ENCODE results near the gene IGFL1. TPM values are rescaled to one million over a fixed set of nuclear protein-coding genes. Genes with fewer than 3 reads are reported as not detected.
"Not testable (repeated sequence)": the region's sequence is repeated elsewhere in the genome, so short reads cannot be mapped to it uniquely, and the experiment has no call there.

Gene IGFL1
- total RNA-seq, 1 donor from 2014 or later, result not detected

- Mint-ChIP-seq H3K36me3 (ENCODE audit: low read depth, unreplicated experiment) (no peaks in the 10 kb centered on the region), H3K27me3 (ENCODE audit: unreplicated experiment) (peaks cover 2% of the 10 kb centered on the region)
Observed at GRCh38 chr19:46217476-46217875, 12.1 kb upstream of the IGFL1 start.

GRCh38 chr19:46218160-46218559 lies 11.4 kb upstream of the IGFL1 start:
- H3K27ac Mint-ChIP-seq (ENCODE audit: unreplicated experiment), result no peak overlapping the region
- no peaks in the 10 kb centered on the region for H3K4me1 Mint-ChIP-seq (ENCODE audit: unreplicated experiment)
- H3K27me3 Mint-ChIP-seq (ENCODE audit: unreplicated experiment), result peaks cover 2% of the 10 kb centered on the region
- H3K4me3 Mint-ChIP-seq (ENCODE audit: unreplicated experiment), result no peak overlapping the region
- no peaks in the 10 kb centered on the region for H3K9me3 Mint-ChIP-seq (ENCODE audit: unreplicated experiment)
- DNase-seq (ENCODE audit: low spot score), result peak; percentile 59
- no peak for TF ChIP-seq CTCF (IDR thresholded peaks at IDR 0.05; ENCODE audit: unreplicated experiment)
- no peaks in the 10 kb centered on the region for H3K36me3 Mint-ChIP-seq (ENCODE audit: low read depth, unreplicated experiment)

More at GRCh38 chr19:46217476-46217875, 12.1 kb upstream of the IGFL1 start:
- Mint-ChIP-seq H3K9me3 (ENCODE audit: unreplicated experiment) (no peaks in the 10 kb centered on the region), H3K4me3 (ENCODE audit: unreplicated experiment) (no peak overlapping the region), H3K4me1 (ENCODE audit: unreplicated experiment) (peaks cover 5% of the 10 kb centered on the region), H3K27ac (ENCODE audit: unreplicated experiment) (no peak overlapping the region)
- TF ChIP-seq CTCF (IDR thresholded peaks at IDR 0.05; ENCODE audit: unreplicated experiment), result no peak
- no peak for DNase-seq (ENCODE audit: low spot score)

GRCh38 chr19:46220038-46220615 lies 9.4 kb upstream of the IGFL1 start:
- Mint-ChIP-seq H3K36me3 (ENCODE audit: low read depth, unreplicated experiment) (no peaks in the 10 kb centered on the region), H3K4me3 (ENCODE audit: unreplicated experiment) (no peak overlapping the region), H3K27ac (ENCODE audit: unreplicated experiment) (no peak overlapping the region), H3K9me3 (ENCODE audit: unreplicated experiment) (no peaks in the 10 kb centered on the region), H3K27me3 (ENCODE audit: unreplicated experiment) (peaks cover 2% of the 10 kb centered on the region), H3K4me1 (ENCODE audit: unreplicated experiment) (no peaks in the 10 kb centered on the region)
- TF ChIP-seq CTCF (IDR thresholded peaks at IDR 0.05; ENCODE audit: unreplicated experiment), result no peak
- no peak for DNase-seq (ENCODE audit: low spot score)

- no peak for TF ChIP-seq CTCF (IDR thresholded peaks at IDR 0.05; ENCODE audit: unreplicated experiment)
- Mint-ChIP-seq H3K4me1 (ENCODE audit: unreplicated experiment) (no peaks in the 10 kb centered on the region), H3K27me3 (ENCODE audit: unreplicated experiment) (peaks cover 2% of the 10 kb centered on the region), H3K4me3 (ENCODE audit: unreplicated experiment) (no peak overlapping the region), H3K9me3 (ENCODE audit: unreplicated experiment) (no peaks in the 10 kb centered on the region), H3K36me3 (ENCODE audit: low read depth, unreplicated experiment) (no peaks in the 10 kb centered on the region), H3K27ac (ENCODE audit: unreplicated experiment) (no peak overlapping the region)
- no peak for DNase-seq (ENCODE audit: low spot score)
Observed at GRCh38 chr19:46221152-46221551, 8.4 kb upstream of the IGFL1 start.

GRCh38 chr19:46221981-46222610 lies 7.4 kb upstream of the IGFL1 start:
- no peak for TF ChIP-seq CTCF (IDR thresholded peaks at IDR 0.05; ENCODE audit: unreplicated experiment)
- no peaks in the 10 kb centered on the region for H3K36me3 Mint-ChIP-seq (ENCODE audit: low read depth, unreplicated experiment)
- H3K4me1 Mint-ChIP-seq (ENCODE audit: unreplicated experiment), result no peaks in the 10 kb centered on the region
- no peak for DNase-seq (ENCODE audit: low spot score)
- no peaks in the 10 kb centered on the region for H3K9me3 Mint-ChIP-seq (ENCODE audit: unreplicated experiment)
- peaks cover 2% of the 10 kb centered on the region for H3K27me3 Mint-ChIP-seq (ENCODE audit: unreplicated experiment)
- H3K4me3 Mint-ChIP-seq (ENCODE audit: unreplicated experiment), result no peak overlapping the region
- H3K27ac Mint-ChIP-seq (ENCODE audit: unreplicated experiment), result no peak overlapping the region

- H3K4me3 Mint-ChIP-seq (ENCODE audit: unreplicated experiment); H3K4me1 Mint-ChIP-seq (ENCODE audit: unreplicated experiment); H3K27me3 Mint-ChIP-seq (ENCODE audit: unreplicated experiment); H3K27ac Mint-ChIP-seq (ENCODE audit: unreplicated experiment); H3K36me3 Mint-ChIP-seq (ENCODE audit: low read depth, unreplicated experiment); H3K9me3 Mint-ChIP-seq (ENCODE audit: unreplicated experiment); DNase-seq (ENCODE audit: low spot score): not testable (repeated sequence)
Observed at GRCh38 chr19:46223787-46224186, 5.8 kb upstream of the IGFL1 start.
